Measurements from ENCODE around the gene FRS2.

FRS2 gene

GRCh38 chr12:69502345-69503081 is 32.3 kb downstream of the FRS2 start:
- TF ChIP-seq, protein P1, sequence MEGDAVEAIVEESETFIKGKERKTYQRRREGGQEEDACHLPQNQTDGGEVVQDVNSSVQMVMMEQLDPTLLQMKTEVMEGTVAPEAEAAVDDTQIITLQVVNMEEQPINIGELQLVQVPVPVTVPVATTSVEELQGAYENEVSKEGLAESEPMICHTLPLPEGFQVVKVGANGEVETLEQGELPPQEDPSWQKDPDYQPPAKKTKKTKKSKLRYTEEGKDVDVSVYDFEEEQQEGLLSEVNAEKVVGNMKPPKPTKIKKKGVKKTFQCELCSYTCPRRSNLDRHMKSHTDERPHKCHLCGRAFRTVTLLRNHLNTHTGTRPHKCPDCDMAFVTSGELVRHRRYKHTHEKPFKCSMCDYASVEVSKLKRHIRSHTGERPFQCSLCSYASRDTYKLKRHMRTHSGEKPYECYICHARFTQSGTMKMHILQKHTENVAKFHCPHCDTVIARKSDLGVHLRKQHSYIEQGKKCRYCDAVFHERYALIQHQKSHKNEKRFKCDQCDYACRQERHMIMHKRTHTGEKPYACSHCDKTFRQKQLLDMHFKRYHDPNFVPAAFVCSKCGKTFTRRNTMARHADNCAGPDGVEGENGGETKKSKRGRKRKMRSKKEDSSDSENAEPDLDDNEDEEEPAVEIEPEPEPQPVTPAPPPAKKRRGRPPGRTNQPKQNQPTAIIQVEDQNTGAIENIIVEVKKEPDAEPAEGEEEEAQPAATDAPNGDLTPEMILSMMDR (IDR thresholded peaks at IDR 0.05; ENCODE audit: low read depth, low read length), result no peak
- DNase-seq (ENCODE audit: extremely low read depth, low read depth), result no peak

DNA sequence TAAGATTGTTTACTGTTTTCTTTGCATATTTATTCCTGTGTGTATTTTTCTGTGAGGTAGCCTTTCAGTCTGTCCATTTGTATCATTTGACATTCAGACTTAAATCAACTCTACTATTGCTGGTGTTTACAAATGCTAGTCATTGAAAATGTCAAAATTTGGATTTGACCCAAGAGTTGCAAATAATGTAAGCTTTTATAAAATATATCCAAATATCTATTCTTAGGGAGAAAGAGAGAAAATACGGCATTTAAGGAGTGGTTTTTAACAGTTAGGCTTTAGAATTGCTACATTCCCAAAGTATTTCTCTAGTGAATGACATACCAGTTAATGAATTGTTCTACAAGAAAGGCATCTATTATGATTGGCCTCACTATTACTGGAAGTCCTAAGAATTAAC is 37.9 kb downstream of the FRS2 start:
- TF ChIP-seq, protein P1 (IDR thresholded peaks at IDR 0.05; ENCODE audit: low read depth, low read length), result no peak
- DNase-seq (ENCODE audit: extremely low read depth, low read depth), result no peak

GRCh38 chr12:69508621-69509020 is 38.4 kb downstream of the FRS2 start:
- TF ChIP-seq, protein P1 (IDR thresholded peaks at IDR 0.05; ENCODE audit: low read depth, low read length), result no peak
- no peak for DNase-seq (ENCODE audit: extremely low read depth, low read depth)

DNA sequence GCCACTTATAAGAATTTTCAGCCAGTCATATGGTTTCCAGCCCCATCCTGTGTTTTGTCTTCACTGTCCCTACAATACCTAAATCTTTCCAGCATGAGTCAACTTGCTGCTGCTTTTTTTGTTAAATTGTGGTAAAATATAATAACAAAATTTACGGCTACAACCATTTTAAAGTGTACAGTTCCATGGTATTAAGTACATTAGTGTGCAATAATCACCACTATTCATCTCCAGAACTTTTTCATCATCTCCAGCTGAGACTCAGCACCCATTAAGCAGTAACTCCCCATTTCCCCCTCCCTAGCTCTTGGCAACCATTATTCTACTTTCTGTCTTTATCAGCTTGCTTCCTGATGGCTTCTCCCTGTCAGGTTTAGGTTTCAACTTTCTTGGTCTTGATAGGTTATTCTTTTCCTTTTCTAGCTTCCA is 39.1 kb downstream of the FRS2 start:
- TF ChIP-seq, protein P1 (IDR thresholded peaks at IDR 0.05; ENCODE audit: low read depth, low read length), result no peak
- DNase-seq (ENCODE audit: extremely low read depth, low read depth), result no peak

DNA sequence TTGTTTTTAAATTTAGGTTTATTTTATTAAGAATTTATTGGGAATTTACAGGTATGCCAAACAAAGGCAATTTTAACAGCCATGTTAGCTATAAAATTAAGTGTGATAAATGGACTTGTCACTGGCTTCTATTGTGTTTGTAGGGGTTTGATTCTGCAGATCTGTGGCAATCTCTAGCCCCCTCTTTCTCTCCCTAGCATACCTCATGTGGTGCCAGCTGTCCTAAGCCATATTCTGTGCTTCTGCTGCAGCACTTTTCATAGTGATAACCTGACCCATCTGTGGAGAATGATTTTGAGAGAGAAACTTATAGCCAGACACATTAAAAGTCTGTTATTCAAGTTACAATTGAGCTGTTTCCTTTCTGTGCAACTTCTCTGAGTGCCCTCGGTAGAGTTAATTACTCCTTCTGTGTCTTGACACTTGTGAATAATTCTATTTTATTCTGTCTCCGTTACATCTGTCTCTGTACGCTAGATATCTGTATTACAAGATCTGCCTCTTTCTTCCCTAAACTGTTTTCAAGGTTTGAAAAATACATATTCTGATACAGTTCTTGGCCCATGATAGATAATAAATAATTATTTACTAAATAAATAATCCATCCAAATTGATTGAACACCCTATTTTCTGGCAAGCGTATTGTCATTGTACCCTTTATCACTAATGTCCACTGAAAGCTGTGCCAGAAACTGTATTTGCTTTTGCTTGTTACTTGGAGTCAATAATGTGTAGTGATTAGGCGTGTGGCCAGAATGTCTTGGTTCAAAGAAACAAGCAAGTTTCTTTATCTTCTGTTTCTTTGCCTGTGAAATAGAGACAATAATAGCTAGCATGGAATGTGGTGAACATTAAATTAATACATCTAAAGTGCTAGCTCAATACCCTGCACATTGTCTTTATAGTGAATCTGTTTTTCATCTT is 40.0 kb downstream of the FRS2 start:
- TF ChIP-seq, protein P1 (IDR thresholded peaks at IDR 0.05; ENCODE audit: low read depth, low read length), result no peak
- DNase-seq (ENCODE audit: extremely low read depth, low read depth), result no peak

- DNase-seq (ENCODE audit: extremely low read depth, low read depth), result no peak
- TF ChIP-seq, protein P1 (IDR thresholded peaks at IDR 0.05; ENCODE audit: low read depth, low read length), result no peak
Measured at GRCh38 chr12:69511016-69511415, 40.8 kb downstream of the FRS2 start.
